GM18508 (cell line): Measurements from ENCODE around the gene NELFB.

Experiments used
- ATAC-seq: cut with Tn5 transposase; IDR thresholded peaks from one replicate; pipeline ENCODE4 v1.9.1; 2021; ENCODE audit warnings: moderate number of reproducible peaks; ENCODE audit not compliant: insufficient read depth, unreplicated experiment

Gene NELFB

GRCh38 chr9:137311986-137312851, 57.1 kb downstream of the NELFB start:
- ATAC-seq = no peak

GRCh38 chr9:137312852-137313325, 57.8 kb downstream of the NELFB start:
- no peak for ATAC-seq

- no peak for ATAC-seq
These were observed 58.3 kb downstream of the NELFB start for GRCh38 chr9:137313326-137313936.

- ATAC-seq = no peak
These were observed 58.9 kb downstream of the NELFB start for GRCh38 chr9:137313956-137314560.

- no peak for ATAC-seq
These were observed 59.7 kb downstream of the NELFB start for GRCh38 chr9:137314561-137315560.

GRCh38 chr9:137315581-137316011, 60.5 kb downstream of the NELFB start:
- ATAC-seq = no peak

GRCh38 chr9:137316012-137316981, 61.2 kb downstream of the NELFB start:
- no peak for ATAC-seq

GRCh38 chr9:137317021-137317717, 62.0 kb downstream of the NELFB start:
- ATAC-seq = no peak

- ATAC-seq = no peak
These were observed 62.8 kb downstream of the NELFB start for GRCh38 chr9:137317718-137318511.

GRCh38 chr9:137318602-137319001, 63.5 kb downstream of the NELFB start:
- ATAC-seq = no peak

GRCh38 chr9:137319011-137319738, 64.0 kb downstream of the NELFB start:
- no peak for ATAC-seq

GRCh38 chr9:137319739-137320551, 64.8 kb downstream of the NELFB start:
- ATAC-seq = no peak

- no peak for ATAC-seq
These were observed 65.6 kb downstream of the NELFB start for GRCh38 chr9:137320555-137321384.

GRCh38 chr9:137321726-137322361, 66.7 kb downstream of the NELFB start:
- ATAC-seq = no peak
